ENCODE data around the gene OSMR.

OSMR gene

DNA sequence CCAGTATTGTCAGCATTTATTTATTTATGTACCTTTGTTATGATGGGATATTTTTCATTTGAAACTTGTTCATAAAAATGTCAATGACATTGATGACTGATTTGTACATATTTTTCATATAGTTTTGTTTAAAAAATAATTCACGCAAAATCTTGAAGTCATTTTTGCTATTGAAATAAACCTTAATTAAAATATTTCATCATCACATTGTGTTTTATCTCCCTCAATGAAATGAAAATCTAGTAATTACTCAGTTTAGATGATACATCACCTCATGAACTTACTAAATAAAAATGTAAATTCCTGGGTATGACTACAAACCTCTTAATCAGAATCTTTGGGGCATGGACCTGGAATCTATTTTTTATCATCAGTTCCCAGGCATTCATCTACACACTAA is 89.6 kb downstream of the OSMR start:
- Mint-ChIP-seq H3K4me3 (no peak overlapping the region), H3K36me3 (ENCODE audit: low read depth) (peaks cover 10% of the 10 kb centered on the region), H3K27me3 (ENCODE audit: low read depth, poor library complexity) (no peaks in the 10 kb centered on the region), H3K27ac (no peak overlapping the region), H3K4me1 (no peaks in the 10 kb centered on the region), H3K9me3 (no peaks in the 10 kb centered on the region)
- DNase-seq = no peak
- TF ChIP-seq, protein P1, sequence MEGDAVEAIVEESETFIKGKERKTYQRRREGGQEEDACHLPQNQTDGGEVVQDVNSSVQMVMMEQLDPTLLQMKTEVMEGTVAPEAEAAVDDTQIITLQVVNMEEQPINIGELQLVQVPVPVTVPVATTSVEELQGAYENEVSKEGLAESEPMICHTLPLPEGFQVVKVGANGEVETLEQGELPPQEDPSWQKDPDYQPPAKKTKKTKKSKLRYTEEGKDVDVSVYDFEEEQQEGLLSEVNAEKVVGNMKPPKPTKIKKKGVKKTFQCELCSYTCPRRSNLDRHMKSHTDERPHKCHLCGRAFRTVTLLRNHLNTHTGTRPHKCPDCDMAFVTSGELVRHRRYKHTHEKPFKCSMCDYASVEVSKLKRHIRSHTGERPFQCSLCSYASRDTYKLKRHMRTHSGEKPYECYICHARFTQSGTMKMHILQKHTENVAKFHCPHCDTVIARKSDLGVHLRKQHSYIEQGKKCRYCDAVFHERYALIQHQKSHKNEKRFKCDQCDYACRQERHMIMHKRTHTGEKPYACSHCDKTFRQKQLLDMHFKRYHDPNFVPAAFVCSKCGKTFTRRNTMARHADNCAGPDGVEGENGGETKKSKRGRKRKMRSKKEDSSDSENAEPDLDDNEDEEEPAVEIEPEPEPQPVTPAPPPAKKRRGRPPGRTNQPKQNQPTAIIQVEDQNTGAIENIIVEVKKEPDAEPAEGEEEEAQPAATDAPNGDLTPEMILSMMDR (IDR thresholded peaks at IDR 0.05) = no peak

DNA sequence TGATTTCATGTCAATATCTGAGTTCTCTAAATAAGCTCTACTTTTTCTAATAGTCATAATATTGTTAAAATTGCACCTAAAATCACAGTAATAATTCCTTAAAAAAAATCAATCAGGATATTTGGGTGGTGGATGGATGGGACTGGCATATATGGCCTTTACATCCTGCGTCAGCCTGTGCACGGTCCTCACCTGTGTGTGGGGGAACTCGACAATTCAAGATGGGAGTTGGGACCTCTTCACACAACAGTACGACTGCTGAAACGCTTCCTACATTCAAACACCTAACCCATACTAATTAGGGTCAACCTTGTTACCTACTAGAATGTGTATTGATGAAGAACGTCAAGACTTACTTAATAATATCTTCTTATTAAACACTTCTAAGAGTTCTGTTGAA is 90.5 kb downstream of the OSMR start:
- peaks cover 10% of the 10 kb centered on the region for H3K36me3 Mint-ChIP-seq (ENCODE audit: low read depth)
- TF ChIP-seq, protein P1 (IDR thresholded peaks at IDR 0.05) = no peak
- no peaks in the 10 kb centered on the region for H3K4me1 Mint-ChIP-seq
- no peaks in the 10 kb centered on the region for H3K9me3 Mint-ChIP-seq
- no peaks in the 10 kb centered on the region for H3K27me3 Mint-ChIP-seq (ENCODE audit: low read depth, poor library complexity)
- no peak overlapping the region for H3K27ac Mint-ChIP-seq
- no peak overlapping the region for H3K4me3 Mint-ChIP-seq
- DNase-seq = no peak

DNA sequence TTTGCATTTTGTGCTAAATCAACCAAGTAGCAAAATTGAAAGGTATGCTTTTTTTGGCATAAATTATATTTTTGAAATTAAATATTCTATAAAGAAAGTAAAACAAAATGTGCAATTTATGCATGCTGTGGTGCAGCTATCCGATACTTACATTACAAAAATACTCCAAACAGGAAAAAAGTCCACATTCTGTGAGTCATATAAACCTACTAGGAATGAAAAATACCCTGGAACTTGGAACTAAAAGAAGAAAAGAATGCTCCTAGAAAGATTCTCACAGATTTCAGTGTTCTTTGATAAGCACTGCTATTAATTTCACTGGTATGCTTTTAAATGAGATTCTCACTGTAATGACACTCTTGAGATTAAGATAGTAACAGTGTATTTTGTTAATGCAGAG is 92.6 kb downstream of the OSMR start:
- no peak for DNase-seq

DNA sequence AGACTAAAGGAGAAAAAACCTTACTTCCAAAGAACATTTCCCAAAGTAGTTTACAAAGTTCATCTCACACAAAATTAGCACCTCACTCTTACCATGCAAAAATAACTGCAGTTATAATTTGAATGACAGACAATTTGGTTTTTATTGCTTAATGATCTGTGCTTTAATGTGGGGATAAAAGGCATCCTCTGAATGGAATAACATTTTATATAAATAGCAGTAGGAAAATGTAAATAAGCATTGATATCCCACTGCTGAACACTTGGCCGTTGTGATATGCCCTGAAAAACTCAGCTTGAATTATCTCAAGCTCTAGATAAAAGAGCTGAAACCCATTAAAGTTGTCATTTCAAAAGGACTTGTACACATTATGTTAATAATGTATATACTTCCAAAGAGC is 93.2 kb downstream of the OSMR start:
- H3K27me3 Mint-ChIP-seq (ENCODE audit: low read depth, poor library complexity) = no peaks in the 10 kb centered on the region
- no peak for DNase-seq
- H3K4me3 Mint-ChIP-seq = no peak overlapping the region
- H3K27ac Mint-ChIP-seq = peak overlapping the region; percentile 83
- H3K9me3 Mint-ChIP-seq = no peaks in the 10 kb centered on the region
- peaks cover 14% of the 10 kb centered on the region for H3K36me3 Mint-ChIP-seq (ENCODE audit: low read depth)
- TF ChIP-seq, protein P1 (IDR thresholded peaks at IDR 0.05) = no peak
- H3K4me1 Mint-ChIP-seq = no peaks in the 10 kb centered on the region

More for the DNA sequence above, 92.6 kb downstream of the OSMR start:
- Mint-ChIP-seq H3K4me1 (no peaks in the 10 kb centered on the region), H3K27me3 (ENCODE audit: low read depth, poor library complexity) (no peaks in the 10 kb centered on the region), H3K27ac (no peak overlapping the region), H3K9me3 (no peaks in the 10 kb centered on the region), H3K36me3 (ENCODE audit: low read depth) (peaks cover 14% of the 10 kb centered on the region), H3K4me3 (no peak overlapping the region)
- TF ChIP-seq, protein P1 (IDR thresholded peaks at IDR 0.05) = no peak

DNA sequence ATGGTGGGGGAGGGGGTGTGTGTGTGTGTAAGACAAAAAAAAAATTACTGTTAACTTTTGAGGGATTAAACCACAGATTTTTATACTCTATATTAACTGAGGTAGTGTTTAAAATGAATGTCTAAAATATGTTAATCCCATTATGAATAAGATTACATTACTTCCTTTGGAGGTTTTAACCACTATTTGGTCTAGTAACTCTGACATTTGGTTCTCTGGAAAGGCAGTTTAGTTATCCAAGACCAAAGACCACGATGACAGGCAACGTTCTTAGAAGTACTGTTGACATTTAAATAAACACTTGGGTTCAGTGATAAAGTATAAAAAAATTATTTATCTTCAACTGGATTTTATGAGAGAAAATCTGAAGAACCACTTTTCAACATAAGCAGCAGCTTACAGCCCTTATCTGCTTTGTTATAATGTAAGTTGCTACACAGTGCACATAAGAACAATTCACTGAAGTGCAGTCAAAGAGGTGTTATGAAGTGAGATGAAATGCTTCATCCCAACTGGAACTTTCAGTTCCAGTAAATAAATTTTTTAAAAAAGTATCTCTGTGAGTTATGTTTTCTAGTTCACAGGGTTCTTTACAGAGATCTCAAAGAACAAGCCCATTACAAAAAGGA is 94.5 kb downstream of the OSMR start:
- TF ChIP-seq, protein P1 (IDR thresholded peaks at IDR 0.05) = no peak
- H3K27me3 Mint-ChIP-seq (ENCODE audit: low read depth, poor library complexity) = no peaks in the 10 kb centered on the region

DNA sequence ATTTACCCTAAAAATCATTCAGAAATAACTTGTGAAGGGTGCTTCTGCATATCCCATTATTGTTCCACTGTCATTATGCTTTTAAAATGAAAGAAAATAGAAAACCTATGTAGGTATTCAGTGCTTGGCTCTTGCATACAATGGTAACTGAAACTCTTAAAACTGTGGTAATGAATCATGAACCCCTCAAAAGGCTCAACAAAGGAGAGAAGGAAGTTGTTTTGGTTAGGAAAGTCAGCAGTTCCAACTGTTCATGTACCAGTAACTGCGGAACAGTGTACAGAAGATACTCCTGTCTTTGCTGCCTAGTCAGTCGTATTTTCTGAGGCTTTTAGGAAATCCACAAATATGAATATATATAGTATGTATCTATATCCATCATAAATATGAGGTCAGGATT is 96.1 kb downstream of the OSMR start:
- Mint-ChIP-seq H3K4me3 (no peak overlapping the region), H3K27me3 (ENCODE audit: low read depth, poor library complexity) (no peaks in the 10 kb centered on the region), H3K36me3 (ENCODE audit: low read depth) (peaks cover 19% of the 10 kb centered on the region), H3K9me3 (no peaks in the 10 kb centered on the region), H3K4me1 (no peaks in the 10 kb centered on the region), H3K27ac (no peak overlapping the region)
- TF ChIP-seq, protein P1 (IDR thresholded peaks at IDR 0.05) = no peak
- no peak for DNase-seq

More for the DNA sequence above, 94.5 kb downstream of the OSMR start:
- Mint-ChIP-seq H3K27ac (no peak overlapping the region), H3K36me3 (ENCODE audit: low read depth) (peaks cover 19% of the 10 kb centered on the region), H3K4me3 (no peak overlapping the region), H3K9me3 (no peaks in the 10 kb centered on the region), H3K4me1 (no peaks in the 10 kb centered on the region)
- DNase-seq = no peak
